D341Med (cell line): ENCODE results near the gene EEPD1.

Experiments used
- DNase-seq: peaks from one replicate; pipeline ENCODE4 v3.0.0; 2012; ENCODE audit warnings: low spot score

The EEPD1 gene

DNA sequence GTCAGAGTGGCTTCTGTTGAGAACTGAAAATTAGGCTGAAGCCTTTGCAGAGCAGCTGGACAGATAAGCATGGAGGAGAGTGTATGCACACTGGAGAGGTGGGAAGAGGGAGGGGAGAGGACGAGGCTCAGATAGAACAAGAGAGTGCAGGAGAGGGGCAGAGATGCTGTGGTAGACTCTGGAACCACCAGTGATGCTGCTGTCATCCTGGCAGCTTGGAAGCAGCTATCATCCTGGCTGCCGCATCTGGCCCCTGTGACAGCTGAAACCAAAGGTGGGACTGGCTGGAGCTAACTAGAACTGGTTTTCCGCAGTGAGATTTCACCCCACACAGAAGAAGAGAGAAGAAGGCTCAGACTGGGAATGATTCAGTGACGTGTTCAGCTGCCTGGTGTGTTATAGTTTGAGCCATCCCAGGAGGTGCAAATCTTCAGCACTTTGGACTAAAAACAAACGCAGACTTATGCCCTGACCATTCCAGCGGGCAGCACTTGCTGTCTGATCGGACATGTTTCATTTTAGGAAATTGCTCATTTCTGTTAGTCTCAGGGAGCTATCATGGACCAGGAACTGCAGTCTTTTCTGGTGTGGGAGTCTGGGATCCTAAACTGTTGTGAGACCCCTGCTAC is 38.4 kb downstream of the EEPD1 start:
- no peak for DNase-seq

DNA sequence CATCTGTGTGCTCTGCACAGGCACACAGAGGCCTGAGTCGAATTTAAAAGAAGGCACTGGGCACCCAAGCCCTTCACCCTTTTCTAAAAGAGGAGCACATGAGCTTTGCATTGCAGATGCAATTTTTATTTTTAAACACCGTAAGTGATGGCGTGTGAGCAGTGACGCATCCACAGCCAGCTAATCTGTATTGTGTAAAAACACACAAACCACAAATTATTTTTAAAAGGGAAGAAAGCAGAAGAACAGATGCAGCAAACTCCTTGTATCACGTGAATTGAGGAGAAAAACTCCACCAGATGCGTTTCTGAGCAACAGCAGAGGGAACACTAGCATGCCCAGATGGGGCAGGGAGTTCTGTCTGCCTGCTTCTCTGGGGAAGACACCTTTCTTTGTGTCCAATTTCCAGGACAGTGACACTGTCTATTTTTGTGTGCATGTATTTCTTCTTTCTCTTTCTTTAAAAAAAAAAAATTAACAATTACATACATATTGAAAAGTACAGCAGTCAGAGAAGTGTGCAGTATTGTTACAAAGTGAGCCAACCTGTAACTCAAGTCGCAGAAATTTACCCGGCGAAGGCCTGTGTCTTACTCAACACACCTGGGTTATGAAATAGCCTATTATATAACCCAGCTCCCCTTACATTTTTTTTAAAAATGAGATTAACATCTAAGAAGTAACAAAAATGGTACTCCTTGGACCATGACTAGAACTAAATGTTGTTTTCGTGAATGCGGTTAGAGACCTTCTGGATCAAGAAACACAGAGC is 39.2 kb downstream of the EEPD1 start:
- no peak for DNase-seq

DNA sequence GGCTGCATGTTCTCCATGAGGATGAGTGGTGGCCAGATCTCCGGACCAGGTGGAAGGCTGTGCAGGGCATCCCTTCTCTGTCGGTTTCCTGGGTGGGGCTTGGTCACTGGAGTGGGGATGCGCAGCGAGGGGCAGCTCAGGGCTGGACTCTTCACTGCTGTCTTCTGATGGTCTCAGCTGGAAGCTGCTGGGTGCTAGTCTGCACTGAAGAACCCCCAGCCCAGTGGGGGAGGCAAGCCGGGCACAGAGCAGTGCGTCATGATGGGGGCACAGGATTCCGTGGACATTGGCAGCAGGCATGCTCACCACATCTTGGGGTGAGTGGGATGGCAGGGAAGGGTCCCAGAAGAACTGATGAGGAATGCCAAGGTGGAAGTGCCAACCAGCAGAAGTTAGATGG is 39.8 kb downstream of the EEPD1 start:
- DNase-seq: no peak

DNA sequence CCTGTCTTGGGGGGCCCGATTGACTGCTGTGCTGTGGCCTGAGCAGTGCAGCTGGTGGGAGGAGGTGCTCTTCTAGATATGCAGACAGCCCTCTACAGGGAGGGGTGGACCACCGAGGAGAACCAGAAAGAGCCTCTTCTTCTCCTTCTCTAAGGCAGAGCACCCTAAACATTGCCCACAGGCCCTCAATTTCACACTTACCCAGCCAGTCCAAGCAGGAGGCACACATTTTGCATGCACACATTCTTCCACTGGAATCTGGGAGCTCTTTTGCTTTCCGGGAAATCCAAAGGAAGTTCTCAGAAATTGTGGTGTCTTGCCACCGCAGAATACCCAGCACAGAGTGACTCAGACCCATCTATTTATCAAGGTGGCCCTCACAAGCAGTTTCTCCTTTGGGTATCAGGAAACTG is 45.8 kb downstream of the EEPD1 start:
- DNase-seq: no peak

DNA sequence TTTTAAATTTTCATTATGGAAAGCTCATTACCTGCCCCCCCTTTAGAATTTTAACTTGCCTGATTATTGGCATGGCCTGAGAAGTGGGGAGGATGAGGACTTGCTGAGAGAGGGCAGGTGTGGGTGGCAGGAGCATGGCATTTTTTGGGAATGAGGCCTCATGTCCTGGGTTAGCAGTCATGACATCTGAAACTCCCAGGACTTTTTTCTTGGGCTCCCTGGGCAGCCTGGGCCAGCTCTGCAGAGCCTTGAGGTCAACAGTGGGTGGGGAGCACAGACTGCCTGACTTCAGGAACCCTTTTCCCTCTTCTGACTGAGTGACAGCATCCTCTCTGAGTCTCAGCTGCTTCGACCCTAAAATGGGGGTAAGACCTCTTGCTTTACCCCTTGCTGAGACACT is 46.3 kb downstream of the EEPD1 start:
- DNase-seq: no peak

DNA sequence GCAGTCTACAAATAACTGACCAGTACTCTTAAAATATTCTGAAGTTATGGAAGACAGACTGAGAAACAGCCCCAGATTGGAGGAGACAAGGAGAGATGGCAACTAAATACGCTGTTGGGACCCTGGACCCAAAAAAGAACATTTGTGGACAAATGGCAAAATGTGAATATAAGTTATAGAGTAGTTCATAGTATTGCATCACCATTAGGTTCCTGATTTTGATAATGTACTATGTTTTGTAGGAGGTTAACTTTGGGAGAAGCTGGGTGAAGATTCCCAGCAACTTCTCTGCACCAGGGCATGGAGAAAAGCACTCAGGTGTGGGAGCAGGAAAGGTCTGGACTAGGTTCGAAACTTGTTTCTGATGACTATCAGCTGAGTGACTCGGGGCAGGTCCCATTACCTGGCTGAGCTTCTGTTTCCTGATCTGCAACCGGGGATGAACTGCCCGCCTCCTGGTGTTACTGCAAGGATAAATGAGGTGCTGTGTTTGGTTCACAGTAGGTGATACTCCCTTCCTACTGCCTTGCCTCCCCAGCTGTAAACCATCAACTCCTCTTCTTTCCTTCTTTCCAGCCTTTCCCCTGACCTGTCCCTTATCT is 48.2 kb downstream of the EEPD1 start:
- DNase-seq: no peak

DNA sequence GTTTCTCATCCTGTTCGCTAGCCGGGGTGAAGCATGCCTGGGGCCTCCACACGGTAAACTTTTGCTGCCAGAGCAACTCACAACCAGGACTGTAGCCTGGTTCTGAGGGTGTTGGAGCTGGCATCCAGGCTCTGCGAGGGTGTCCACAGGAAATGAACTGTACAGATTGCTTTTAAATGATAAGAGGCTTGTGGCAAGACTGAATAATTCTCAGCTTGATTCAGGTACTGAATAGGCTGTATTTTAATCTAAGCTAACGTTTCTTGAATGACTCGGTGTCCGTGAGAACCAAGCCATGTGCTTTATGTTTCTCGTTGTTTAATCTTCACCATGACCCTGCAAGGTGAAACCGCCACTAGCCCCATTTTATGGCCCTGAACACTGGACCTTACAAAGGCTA is 49.3 kb downstream of the EEPD1 start:
- no peak for DNase-seq

DNA sequence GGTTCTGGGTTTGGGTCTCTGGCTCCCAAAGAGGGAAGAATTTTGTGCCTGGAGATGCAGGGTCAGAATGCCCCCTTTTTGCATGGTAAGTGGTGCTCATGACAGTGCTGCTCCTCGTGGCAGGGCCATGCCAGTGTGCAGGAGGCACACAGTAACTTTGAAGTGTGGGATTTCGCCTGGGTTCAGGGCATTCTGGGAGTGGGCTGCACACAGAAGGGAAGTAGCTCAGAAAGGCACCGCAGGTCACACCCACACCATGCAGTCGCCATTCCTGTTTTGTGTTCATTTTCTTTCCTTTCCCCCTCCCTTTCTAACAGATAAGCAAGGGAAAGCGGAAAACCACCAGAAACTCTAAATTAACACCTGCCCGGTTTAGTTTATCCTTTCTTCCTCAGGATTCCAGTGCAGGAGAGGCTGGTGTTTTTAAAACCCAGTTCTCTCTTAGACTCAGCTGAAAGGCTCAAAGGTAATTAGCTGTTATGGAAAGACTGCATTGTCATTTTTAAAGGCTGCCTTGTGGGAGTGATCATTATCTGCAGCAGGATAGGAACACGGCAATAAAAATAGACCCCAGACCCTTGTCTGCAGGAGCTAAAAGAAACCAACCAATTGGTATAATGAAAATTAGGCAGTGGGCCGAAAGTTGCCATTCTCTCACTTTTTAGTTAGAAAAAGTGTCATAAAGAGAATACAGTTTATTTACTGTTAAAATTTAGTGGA is 50.2 kb downstream of the EEPD1 start:
- no peak for DNase-seq

DNA sequence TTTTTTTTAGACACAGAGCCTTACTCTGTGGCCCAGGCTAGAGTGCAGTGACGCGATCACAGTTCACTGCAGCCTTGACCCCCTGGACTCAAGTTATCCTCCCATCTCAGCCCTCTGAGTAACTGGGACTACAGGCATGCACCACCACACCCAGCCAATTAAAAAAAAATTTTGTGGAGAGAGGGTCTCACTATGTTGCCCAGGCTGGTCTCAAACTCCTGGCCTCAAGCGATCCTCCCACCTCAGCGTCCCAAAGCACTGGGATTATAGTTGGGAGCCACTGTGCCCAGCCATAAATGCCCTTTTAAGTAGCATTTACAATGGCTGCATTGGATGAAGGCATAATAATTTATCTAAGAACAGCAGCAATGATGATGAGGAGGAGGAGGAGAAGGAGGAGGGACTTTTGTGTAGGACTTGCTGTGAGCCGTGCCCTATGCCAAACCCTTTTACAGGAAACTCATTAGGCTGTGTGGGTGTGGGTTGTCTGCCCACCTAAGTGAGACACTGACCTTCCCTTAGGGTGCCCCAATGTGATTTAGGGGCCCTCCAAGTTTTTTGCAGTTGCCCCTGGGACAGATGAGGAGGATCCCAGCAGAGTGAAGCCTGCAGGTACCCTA is 51.1 kb downstream of the EEPD1 start:
- DNase-seq: no peak

DNA sequence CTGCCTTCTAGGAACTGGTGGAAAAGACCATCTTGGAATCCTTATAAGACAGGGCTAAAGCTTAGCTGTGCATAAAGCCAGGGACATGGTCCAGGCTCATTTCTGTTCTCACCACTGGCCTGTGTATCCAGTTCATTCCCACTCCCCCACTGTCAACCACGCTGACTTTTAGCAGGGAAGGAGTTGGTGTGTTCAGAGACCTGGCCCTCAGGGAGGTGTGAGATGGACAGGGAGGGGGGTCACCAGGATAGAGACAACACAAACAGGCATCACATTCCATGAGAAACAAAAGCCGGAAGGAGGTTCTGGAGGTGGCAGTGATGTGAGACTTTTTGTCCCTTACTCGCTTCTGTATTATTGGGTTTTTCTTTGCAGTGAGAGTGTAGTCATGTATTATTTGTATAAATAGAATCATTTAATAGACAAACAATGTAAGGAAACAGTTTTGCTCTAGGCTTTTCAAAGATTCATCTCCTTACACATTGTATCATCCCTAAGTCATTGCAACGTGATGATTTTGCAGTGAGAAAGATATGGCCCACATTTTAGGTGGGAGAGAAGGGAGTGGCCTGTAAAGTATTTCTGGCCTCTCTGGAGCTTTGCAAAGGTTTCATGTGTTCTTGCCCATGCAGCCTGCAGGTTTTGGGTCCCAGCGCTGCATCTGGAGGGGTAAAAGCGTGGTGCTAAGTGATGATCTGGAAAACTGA is 52.0 kb downstream of the EEPD1 start:
- DNase-seq: no peak

DNA sequence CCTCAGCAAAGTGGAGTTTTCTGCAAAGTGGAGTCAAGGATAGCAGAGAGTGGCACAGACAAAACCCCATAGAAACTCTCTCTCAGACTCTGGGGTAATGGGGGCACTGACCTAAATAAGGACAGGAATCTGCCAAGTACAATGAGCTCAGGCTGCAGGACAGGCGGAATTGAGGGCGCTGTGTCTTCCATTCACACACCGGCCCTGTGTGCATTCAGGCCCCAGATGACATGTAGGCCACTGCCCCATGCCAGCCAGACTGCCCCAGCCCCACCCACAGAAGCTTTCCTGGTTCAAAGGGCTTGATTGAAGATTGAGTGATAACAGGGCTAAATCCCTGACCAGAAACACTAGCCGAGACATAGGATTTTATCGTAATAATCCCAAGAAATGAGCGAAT is 52.7 kb downstream of the EEPD1 start:
- DNase-seq: no peak

DNA sequence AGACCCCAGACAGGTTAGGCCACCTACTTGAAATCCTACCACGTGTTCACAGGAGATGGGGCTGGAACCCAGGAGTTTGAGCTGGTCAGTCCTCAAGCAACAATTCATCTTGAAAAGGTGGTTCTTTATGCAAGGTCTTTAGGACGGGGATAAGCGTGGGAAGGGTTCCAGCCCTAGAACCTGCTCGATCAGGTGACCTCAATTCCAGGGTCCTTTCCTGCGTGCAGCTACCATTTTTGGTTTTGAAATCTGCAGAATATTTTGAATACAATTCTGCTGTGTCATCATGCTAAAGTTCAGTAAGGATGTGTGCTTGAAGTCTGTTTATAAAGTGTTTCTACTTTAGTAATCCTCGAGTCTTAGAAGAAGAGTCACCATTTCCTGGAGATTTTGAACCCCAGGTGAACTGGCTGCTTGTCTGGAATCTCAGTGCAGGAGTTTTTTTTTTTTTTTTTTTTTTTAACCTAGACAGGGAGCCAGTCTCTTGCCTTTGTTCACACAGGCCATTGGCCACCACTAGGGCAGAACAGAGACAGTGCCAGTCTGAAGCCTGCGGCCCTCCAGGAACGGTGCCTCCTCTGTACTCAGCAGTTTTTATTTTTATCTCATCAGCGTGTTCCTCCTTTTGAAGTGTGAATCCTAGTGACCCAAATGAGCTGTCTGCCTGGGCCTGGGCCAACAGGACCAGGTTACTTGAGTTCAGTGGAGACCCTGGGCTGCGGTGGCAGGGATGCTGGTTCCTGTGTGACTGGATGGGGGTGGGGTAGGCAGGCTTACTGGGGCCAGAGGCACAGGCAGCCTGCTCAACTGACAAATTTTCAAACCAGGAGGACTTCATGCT is 54.6 kb downstream of the EEPD1 start:
- DNase-seq: no peak

DNA sequence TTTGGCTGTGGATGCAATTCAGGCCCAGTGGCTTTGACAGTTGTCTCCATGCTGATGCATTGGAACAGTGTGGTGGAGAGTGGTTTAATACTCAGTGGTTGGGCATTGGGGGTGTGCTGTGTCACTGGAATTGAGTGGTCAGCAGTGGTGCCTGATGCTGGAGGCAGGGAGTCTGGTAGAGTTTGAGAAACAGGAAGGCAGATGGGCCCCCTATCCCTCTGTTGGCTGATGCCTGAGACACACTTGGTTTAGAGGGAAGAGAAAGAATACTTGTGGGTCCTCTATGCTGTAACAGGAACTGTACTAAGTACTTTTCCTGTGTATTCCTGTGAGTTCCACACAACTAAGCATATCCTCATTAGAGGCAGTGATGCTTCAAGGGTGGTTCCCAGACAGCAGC is 55.4 kb downstream of the EEPD1 start:
- DNase-seq: no peak

DNA sequence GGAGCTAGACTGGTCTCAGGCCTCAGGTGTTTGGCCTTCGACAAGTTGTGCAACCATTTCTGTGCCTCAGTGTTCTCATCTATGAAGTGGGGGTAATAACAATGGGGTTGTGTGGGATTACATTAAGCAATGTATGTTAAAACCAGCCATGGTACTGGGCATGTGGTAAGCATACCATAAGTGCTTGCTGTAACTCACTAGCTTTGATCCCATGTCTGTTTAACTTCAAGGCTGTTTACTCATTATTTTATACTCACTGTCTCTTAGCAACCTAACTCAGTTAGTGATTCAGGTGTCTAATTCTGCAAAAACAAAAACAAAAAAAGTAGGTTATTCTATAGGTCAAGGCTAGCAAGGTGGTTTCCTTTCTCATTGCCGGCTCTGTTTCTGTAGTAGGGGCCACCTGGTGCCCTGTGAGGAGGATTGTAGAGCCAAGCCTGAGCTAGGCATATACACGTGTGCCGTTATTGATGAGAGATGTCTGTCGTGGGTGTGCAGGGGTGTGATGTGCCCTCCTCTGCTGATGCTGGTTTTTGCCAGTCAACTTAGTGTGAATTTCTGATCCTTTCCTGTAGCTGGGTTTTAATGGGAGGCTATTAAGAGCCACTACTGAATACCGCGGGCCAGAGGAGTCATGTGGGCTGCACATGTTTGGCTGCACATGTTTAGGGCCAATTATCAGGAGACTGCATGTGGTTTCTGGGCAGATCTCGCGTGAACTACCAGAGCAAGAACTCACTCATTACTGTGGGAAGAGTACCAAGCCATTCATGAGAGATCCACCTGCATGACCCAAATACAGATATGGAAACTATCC is 56.2 kb downstream of the EEPD1 start:
- DNase-seq: no peak

DNA sequence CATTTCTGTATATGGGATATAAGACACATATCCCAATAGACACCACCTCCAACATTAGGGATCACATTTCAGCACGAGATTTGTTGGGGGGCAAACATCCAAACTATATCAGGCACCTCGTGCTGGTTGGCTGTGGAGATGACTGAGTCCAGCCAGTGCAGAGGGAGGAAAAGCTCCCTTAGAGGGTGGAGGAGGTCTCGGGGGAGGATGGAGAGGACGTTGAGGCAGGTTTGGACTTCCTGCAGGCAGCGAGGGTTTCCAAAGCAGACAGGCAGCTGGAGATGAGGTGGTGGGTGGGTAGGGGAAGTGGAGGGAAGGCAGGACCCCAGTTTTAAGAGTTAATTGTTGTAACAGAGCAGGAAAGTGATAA is 56.7 kb downstream of the EEPD1 start:
- DNase-seq: no peak

DNA sequence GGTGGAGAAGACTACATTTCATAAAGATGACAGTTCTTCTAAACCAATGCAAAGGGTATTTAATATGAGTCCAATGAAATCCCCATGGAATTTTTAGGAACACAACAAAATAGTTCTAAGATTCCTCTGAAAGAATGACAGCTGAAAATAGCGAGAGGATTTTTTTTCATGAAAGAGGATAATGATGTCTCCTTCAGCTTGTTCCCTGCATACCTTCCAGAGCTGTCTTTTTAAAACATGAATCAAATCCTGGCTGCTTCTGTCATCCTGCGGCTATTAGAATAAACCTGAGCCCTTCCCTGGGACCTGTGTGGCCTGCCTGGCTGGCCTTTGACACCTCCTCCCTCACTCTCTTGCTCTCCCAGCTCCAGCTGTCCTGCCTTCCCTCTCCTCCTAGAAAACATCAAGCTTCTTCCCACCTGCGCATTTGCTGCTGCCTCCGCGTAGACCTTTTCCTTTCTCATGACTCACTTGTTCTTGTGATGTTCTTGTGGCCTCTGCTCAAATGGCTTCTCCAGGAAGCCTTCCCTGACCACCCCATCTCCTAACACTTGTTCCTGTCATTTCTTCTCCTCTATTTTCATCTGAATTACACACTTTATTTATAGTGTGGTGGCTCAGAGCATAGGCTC is 57.4 kb downstream of the EEPD1 start:
- DNase-seq: no peak

DNA sequence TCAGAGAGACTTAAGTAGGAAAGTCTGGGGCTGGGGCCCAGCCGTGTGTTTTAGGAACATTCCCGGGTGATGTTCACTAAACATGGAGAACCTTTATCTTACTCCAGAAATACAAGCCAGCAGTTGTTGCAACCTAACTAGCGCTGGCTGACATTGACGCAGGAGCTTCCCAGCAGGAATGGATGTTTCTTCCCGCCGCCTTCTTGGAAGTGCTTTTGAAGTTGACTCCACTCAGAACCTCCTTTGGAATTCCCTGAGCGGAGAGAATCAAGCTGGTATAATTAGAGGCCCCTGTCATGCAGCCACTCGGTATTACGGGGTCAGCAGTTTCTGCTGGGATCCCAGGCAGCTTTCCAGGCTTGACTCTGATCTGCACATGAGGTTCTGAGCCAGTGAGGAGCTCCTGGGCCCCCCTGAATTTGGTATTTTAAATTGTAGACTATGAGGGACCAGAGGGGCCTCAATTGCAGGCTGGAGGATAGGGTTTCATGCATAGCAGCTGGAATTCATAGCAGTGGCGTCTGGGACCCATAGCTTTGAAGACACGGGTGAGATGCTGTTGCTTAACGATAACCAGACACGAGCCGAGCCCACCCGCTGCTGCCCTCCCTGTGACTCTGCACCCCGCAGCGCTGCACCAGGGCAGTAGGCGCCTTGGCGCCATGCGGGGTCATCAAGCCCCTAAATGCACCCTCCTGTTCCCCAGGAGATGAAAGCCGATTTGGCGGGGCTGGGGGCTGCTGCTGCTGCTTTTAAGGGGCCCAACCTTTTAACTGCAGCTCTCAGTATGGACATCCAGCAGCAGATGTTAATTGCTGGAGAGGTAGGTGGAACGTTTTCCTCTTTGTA is 61.8 kb downstream of the EEPD1 start:
- DNase-seq: no peak

DNA sequence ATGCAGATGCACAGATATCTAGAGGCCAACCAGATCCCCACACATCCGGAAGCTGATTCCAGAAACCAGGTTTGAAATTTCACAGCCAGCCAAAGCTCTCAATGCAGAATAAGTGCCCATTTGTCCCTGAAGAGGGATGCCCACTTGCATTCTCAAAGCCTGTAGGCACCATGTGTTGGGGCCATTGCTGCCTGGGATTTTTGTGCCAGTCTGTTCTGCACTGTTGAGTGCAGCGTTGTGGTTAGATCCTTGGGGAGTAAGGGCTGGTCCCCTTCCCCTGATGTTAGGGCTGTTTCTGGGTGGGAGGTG is 62.4 kb downstream of the EEPD1 start:
- no peak for DNase-seq
